DMS79 treated with DMSO at 0.1 percent for 48 hours (cell line): ENCODE measurements around the gene RRAGD.

ENCODE experiments used
- DNase-seq: peaks from one replicate; lab custom pipeline; 2025; lab: John Stamatoyannopoulos, UW

Gene RRAGD, protein sequence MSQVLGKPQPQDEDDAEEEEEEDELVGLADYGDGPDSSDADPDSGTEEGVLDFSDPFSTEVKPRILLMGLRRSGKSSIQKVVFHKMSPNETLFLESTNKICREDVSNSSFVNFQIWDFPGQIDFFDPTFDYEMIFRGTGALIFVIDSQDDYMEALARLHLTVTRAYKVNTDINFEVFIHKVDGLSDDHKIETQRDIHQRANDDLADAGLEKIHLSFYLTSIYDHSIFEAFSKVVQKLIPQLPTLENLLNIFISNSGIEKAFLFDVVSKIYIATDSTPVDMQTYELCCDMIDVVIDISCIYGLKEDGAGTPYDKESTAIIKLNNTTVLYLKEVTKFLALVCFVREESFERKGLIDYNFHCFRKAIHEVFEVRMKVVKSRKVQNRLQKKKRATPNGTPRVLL

DNA sequence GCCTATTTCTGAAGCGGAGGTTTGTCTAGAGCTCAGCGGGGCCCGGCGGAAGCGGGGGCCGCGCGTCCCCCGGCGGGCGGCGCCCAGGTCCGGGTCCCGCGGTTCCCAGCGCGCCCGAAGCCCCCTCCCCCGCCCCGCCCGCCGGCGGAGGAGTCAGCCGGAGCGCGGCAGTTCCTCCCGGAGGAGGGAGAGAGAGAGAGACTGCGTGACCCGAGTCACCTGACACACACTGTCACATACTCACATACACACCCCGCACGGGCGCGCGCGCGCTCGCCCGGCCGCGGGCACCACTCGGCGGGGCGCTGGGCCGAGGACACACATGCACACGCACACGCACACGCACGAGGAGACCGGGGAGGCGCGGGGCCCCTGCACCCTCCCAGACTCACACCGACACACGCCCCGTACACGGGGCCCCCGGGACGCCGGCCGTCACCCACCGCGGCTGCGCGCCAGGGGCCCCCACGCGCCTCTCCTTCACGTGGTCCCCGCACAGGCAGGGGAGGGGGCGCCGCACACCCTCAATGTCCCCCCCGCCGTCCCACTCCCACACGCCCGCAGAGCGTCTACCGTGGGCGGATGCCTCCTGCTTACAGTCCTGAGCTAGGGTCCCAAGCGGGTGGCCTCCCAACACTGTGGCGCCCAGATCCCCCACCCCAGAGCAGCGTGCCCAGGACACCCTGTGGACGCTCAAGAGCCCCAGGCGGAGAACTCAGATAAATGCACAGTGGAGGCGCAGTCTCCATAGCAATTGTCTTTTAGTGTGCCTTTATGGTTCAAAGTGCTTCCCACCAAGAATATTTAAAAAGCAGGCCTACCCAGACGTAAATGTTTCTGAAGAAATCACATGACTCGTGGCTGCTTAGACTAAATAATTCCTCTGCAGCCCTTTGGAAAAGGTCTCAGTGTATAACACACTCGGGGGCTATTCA, at the start of gene RRAGD:
Gene RRAGD (minus strand): TSS at position 203 of the 935 bp plus-strand sequence. CDS start 280 bp downstream, outside the sequence.
- DNase-seq: peak; percentile 65

DNA sequence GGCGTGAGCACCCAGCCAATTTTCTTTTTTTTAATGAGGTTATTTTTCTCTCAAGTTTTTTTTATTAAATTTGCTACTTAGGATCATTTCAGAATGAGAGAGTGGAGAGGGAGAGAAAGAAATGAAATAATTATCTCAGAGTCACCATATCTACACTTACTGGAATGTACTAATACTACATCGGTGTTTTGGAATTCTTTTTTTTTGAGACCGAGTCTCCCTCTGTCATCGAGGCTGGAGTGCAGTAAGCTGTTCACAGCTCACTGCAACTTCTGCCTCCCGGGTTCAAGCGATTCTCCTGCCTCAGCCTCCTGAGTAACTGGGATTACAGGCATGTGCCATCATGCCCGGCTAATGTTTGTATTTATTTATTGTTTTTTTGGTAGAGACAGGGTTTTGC, 48.6 kb upstream of the RRAGD start:
- no peak for DNase-seq

DNA sequence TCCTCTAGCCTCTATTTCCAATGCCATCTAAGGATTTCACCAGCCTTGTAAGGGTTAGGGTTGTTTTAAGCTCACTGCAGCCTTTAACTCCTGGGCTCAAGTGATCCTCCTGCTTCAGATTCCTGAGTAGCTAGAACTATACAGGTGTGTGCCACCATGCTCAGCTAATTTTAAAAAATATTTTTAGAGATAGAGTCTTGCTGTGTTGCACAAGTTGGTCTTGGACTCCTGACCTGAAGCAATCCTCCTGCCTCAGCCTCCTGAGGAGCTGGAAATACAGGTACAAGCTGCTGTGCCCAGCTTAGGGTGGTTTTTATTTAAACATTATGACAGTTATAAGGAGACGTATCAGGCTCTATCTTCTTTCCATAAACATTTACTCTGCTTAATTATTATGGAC, 47.4 kb upstream of the RRAGD start:
- DNase-seq: no peak

DNA sequence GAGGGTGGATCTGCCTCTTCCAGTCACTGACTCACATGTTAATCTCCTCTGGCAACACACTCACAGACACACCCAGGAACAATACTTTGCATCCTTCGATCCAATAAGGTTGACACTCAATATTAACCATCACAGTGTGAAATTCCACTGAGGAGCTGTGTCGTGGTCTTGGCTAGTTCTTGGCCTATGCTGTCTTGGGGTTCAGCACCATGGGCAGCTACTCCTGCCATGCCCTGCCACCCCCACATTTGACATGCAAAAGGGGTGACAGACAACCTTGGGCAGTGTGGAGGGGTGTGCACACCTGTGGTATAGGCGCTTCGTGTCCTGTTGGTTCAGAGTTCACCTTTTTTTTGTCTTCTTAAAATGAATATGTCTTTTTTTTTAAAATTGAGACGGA, 46.6 kb upstream of the RRAGD start:
- DNase-seq: no peak

DNA sequence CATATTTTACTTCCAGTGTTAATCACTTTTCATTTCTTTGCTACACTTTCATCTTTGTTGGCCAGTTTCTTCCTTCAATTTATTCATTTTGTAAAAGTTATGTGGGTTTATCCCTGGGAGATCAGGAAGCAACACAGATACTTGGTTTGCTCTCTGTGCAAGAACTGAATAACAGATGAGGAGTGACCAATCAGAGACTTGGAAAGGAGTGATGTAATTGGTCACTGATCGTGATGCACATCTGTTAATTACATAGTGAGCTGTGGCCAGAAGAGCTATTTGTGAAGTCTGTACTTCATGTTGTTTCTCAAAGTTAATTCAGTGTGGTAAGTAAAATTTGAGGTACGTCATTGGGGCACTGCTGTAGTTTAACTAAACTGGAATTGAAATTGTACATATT, 42.2 kb upstream of the RRAGD start:
- no peak for DNase-seq

DNA sequence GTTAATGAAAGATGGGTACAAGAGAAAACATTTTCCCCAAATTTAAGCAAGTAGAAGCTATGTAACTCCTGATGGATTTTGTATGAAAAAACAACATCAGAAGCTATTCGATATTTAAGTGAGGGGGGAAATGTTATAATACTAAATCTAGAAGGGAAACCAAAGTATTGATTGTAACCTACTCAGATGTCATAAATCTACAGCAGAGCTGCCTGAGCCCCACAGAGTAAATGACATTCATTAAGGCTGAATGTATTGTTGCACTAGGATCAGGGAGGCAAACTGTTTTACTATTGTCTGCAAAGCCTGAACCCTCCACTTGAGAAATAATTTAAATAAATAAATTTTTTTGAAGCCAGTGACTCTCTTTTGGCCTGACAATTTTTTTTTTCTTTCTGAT, 40.2 kb upstream of the RRAGD start:
- DNase-seq: no peak

DNA sequence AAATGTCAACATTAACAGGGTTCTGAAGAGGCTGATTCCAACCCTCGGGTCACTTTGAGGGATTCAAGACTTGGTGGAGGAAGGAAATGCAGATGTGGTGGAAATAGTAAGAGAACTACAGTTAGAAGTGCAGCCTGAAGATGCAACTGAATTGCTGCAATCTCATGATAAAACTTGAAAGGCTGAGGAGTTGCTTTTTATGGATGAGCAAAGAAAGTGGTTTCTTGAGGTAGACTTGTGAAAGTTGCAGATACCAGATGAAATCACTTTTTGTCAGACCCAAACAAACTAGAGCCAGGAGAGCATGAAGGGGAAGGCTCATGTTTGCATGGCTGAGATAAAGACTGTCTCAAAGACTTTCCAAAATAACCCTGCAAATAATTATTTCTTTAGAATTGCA, 37.1 kb upstream of the RRAGD start:
- no peak for DNase-seq

DNA sequence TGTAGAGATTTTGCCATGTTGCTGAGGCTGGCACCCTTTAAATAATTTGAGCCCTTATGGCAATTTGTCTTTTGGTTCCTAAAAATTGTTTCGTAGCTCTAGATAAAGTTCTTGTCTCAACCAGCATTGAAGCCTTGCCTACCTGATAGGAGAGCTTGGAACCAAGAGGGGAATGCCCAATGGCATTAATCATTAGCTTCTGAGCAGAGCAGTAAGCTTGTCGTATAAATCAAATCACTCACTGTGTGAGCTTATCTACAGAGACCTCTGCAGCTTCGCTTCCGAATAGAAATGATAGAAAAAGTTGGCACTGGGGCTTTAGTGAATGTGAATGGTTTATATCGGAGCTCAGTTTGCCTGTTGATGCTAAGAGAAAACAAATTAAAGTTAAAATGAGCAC, 31.6 kb upstream of the RRAGD start:
- DNase-seq: no peak

DNA sequence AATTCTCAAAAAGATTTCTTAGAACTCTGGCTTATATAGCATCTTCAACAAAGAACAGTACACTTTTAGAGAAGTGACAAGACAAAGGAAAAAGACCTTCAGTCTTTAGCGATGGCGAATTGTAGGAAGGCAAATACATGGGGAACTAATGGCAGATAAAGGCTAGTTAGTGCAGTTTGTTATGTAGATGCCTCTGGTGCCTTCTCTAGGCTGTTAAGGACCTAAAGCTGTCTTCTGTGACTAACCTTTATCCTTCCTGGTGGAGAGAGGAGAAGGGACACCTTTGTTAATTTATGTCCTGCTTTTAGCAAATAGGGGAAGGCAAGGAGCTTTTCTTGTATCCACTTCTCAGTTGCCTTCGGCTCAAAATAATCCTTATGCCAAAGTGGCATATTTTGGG, 28.1 kb upstream of the RRAGD start:
- no peak for DNase-seq

DNA sequence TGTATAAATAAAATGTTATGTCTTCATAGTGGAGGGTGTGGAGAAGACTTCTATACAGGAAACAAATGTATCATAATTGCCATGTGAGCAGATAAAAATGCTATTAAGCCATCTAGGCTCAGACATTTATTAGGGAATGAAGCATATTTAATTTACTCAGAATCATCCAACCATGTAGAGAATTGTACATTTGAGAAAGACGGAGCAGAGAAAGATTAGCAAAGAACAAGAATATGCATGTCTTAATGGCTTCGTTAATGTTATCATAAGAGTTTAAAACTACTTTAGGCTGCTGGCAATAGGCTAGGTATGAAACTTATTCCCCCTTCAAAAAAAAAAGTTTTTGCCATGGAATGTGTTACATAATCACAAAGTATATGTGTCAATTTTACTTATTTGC, 26.9 kb upstream of the RRAGD start:
- no peak for DNase-seq

DNA sequence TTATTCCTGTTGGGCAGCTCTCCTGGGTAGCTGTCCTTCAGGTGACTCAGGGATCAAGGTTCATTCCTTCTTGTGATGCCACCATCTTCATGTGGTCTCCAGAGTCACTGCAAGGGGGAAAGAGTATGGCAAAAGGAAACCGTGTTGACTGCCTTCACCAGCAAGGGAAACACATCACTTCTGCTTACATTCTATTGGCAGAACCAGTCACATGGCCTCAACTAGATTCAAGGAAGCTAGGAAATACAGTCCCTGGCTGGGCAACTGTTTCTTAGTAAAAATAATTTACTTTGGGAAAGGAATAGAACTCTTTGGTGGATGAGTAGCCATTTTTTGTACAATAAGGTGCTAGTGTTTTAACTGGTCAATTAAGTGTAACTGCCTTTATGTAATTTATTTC, 26.2 kb upstream of the RRAGD start:
- DNase-seq: no peak

DNA sequence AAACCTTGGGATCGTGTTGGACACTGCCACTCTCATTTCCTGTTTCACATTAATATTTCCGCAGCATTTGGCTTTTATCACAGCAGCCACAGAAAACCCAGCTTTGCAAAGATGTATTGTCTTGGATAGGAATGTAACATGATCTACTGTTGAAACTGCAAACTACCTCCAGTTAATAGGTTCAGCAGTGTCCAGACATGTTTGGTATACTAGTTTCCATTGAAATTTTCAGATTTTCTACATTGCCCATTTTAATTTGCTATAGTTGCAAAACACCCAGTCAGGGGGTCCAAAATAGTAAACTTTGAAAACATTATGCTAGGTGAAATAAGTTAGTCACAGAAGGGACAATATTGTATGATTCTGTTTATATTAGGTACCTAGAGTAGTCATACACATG, 24.2 kb upstream of the RRAGD start:
- DNase-seq: peak; percentile 26

DNA sequence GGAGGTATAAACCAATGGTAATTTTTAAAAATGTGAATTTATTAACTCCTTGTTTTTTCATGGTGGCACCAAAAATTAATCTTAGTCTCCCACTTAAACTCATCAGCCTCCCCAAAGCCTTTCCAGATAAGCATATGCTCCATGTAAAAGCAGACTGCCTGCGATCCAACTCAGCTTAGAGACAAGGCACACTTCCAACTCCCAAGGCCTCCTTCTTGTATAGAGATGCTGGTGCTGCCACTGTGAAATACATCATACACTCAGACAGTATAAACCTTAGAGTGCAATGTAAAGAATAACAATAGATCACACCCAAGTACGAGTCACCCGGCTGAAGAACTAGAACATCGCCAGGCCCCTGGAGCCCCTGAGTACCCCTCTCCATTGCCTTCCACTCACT, 22.9 kb upstream of the RRAGD start:
- DNase-seq: no peak

DNA sequence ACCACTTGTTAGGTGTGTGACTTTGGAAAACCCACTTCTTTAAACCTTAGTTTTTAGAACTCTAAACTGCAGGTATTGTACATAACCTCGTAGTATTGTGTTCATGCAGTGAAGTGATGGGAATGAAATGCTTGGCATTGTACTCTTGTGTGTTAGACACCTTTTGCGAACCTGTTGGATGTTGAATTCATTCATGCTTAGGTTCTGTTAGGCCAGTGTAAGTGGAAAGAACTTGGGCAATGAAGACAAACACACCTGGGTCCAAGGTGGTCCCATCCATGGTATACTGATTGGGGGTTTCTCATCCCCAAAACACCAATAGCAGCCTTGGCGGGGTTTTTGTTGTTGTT, 22.1 kb upstream of the RRAGD start:
- DNase-seq: no peak

DNA sequence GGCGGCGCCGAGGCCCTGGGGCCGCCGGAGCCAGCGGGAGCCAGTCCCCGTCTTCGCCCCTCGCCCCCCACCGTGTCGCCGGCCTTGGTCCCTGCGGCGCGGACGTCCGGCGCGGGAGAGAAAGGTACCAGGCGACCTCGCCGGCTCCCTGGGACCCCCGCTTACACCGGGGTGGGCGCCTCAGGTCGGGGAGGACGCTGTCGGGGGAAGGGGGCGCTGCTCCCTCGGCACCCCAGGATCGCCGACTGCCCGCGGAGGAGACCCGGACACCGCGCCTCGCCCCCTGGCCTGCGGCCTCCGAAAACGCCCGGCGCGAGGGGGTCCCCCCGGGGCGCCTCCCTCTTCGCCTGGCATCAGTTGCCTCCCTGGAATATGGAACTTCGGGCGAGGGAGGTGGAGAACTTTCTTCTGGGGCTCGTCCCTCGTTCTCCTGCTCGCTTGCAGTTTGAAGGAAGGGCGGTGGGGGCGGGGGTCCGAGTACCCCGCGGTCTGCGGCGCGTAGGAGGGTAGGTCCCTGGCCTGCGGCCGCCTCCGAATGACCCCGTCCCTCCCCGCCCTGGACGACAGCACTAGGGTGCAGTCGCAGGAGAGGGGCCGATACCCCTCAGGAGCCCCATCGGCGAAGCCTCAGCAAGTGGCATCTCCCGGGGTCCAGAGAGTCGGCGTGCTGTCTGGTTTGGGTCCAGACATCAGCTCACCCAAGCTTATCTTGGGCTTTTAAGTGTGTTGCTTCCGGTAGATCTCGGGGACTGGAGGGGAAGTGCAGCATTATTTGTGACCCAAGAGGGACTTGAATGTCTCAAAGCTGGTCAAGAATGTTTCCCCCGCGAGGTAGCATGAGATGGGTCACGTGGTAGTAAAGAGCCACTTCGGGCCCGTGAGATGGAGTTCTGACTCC, 21.4 kb upstream of the RRAGD start:
- peak; percentile 65 for DNase-seq

DNA sequence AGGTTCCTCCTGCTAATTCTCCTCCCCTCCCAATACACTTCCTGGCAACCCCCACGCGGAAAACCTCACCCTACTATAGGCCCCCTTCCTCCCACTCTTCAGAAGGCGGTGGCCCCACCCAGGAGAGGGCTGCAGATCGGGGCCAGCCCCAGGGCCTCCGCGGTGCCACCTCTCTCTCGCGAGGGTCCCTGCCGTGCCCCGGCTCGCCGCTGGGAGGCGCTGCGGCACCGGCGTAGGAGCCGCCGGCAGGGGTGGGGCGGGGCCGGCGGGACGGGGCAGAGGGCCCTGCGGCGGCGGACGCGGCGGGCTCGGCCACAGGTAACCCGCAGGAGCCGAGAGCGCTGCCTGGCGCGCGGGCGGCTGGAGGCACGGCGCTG, 20.8 kb upstream of the RRAGD start, which contains the start of gene ANKRD6:
Gene ANKRD6 (plus strand): TSS at position 278 of the 377 bp plus-strand sequence. CDS start 133,825 bp downstream, outside the sequence.
- peak; percentile 63 for DNase-seq

DNA sequence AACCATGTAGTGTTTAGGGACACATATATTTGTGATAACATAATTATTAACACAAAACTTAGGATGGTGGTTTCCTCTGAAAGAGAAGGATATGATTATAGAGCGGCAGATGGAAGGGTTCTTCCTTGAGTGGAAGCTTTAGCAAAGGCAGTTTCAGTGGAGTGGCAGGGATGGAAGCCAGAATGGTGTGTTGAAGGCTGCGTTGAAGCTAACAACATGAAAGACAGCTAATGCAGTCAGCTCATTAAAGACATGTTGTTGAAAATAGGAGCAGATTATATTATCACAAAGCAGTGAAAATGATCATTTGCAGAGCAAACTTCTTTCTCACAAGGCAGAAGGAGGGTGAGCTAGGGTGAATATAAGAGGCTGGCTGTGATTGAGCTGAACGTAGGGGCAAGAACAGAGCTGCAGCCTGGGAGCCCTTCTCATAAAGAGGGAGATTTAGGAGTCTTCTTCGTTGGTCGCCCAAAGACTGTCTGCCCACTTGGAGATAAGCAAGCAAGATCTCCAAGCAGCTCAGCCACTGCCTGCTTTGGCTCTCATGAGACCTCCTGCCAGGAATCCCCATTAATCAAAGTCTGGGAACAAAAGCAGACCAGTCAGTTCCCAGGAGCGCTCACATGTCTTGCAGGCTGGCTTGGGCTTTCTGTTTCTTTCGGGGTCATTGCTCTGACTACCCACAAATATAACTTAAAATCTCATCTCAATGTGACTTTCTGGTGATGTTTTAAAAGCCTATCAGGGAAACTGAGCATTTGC, 18.3 kb upstream of the RRAGD start:
- DNase-seq: peak; percentile 12

DNA sequence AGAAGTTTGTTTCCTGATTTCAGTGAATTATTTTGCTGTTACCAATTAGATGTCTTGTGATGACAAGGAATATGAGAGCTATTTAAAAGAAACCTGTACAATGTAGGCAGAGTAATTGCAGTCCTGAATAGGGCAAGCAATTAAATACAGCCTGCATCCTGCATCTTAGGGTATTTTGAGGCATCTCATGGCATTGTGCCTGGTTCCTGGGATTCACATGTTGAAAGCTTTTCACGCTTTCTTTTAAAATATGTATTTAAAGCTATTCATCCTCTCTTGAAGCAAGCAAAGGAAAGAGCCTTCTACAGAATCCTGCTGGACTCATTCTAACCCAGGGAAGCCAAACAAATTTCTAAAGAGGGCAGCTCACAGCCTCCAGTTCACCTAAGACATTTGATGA, 4.7 kb upstream of the RRAGD start:
- no peak for DNase-seq

DNA sequence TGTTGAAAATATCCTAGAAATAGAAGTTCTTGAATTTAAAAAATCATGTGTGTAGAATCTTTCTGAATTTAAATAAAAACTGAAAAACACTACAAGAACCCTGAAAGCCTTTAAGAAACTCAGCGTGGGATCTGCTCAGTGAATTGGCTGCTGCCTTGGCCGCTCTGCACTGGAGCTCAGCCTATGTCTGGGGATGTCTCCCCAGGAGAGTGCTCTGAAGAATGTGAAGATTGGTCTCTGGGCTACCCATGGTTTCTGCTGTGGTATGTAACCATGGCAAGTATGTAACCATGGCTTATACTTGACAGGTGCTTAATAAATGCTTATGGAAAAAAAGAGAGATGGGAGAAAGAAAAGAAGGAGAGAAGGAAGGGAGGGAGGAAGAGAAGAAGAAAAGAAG, 3.1 kb upstream of the RRAGD start:
- no peak for DNase-seq

DNA sequence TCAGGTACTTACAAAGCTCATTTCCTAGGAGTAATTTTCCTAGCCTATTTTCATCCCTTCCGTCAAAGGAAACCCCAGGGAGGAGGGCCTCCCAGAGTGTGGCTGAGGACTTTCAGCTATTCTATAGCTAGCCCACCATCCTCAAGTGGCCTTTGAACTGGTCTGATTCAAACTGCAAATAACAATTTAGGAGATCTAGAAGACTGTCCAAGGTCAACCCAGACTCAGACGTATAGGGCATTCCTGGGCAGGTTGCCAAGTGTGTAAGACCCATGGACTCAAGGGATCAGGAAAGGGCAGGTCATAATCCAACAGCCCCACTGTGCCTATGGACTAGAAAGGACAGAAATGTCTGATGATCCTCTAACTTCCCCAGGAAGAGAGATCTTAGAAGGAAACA, 2.1 kb upstream of the RRAGD start:
- DNase-seq: no peak

DNA sequence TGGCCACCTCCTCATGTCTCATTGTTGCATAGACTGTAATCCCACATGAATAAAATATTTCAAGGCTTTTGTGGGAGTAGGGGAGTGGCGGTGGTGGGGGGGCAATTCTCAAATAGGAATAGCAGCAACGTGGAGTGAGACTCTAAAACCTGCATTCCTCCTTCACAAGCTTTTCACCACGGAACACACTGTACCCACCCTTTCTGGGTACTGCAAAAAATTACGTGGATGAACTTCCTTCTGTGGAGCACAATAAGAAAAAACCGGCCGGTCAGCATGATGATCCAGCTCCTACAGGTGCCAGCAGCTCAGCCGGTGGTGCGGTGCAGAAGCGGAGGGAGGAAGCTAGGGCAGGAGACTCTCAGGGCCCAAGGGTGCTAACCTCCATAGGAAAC, 930 bp upstream of the RRAGD start:
- DNase-seq: no peak
